Limb (tissue), 2 donors: Measurements from ENCODE around the gene ASXL2.

Experiments used
- DNase-seq, 2 donors: peaks; one replicate each; pipeline ENCODE4 v3.0.0-alpha.2; 2016; ENCODE audit errors: extremely low spot score in 2 of 2

The ASXL2 gene

GRCh38 chr2:25806941-25807340 lies 71.3 kb downstream of the ASXL2 start:
- DNase-seq: no peak

- DNase-seq: no peak
These were observed 72.3 kb downstream of the ASXL2 start for GRCh38 chr2:25805987-25806386.

- DNase-seq: no peak
These were observed 73.9 kb downstream of the ASXL2 start for GRCh38 chr2:25804338-25804737.

- DNase-seq: no peak
These were observed 79.0 kb downstream of the ASXL2 start for GRCh38 chr2:25799301-25799700.

GRCh38 chr2:25797620-25798488 lies 80.4 kb downstream of the ASXL2 start:
- DNase-seq: no peak

GRCh38 chr2:25794544-25795276 lies 83.6 kb downstream of the ASXL2 start:
- no peak for DNase-seq

GRCh38 chr2:25790074-25790790 lies 88.1 kb downstream of the ASXL2 start:
- DNase-seq: no peak

GRCh38 chr2:25788457-25788856 lies 89.8 kb downstream of the ASXL2 start:
- no peak for DNase-seq

GRCh38 chr2:25787020-25787419 lies 91.3 kb downstream of the ASXL2 start:
- no peak for DNase-seq

GRCh38 chr2:25784404-25784803 lies 93.9 kb downstream of the ASXL2 start:
- no peak for DNase-seq

GRCh38 chr2:25777077-25777476 lies 101.2 kb downstream of the ASXL2 start:
- no peak for DNase-seq

GRCh38 chr2:25772078-25772477 lies 106.2 kb downstream of the ASXL2 start:
- no peak for DNase-seq

GRCh38 chr2:25763575-25763974 lies 114.7 kb downstream of the ASXL2 start:
- DNase-seq: no peak

- no peak for DNase-seq
These were observed 118.0 kb downstream of the ASXL2 start for GRCh38 chr2:25760297-25760696.

GRCh38 chr2:25758348-25758747 lies 119.9 kb downstream of the ASXL2 start:
- no peak for DNase-seq

GRCh38 chr2:25757906-25758305 lies 120.4 kb downstream of the ASXL2 start:
- no peak for DNase-seq

GRCh38 chr2:25756536-25756935 lies 121.8 kb downstream of the ASXL2 start:
- DNase-seq: no peak

GRCh38 chr2:25749676-25750075 lies 128.6 kb downstream of the ASXL2 start:
- no peak for DNase-seq

GRCh38 chr2:25744055-25744454 lies 134.2 kb downstream of the ASXL2 start:
- DNase-seq: no peak

GRCh38 chr2:25743132-25743830 lies 135.0 kb downstream of the ASXL2 start:
- no peak for DNase-seq

- DNase-seq: no peak
These were observed 135.8 kb downstream of the ASXL2 start for GRCh38 chr2:25742501-25742900.
